Measurements from ENCODE around the gene ARHGAP25. TPM values are rescaled to one million over a fixed set of nuclear protein-coding genes. Genes with fewer than 3 reads are reported as not detected.

Gene ARHGAP25
- total RNA-seq (2014; rRNA removed; shearing (Covaris generic); ENCODE audit: low replicate concordance) = not detected in 2 replicates

GRCh38 chr2:68734688-68735525 lies at the start of gene ARHGAP25:
TSS of gene ARHGAP25 (plus strand) at chr2:68734811. CDS start at chr2:68735200, 389 bp downstream.
- no peak for DNase-seq (ENCODE audit: low read depth)
- in situ Hi-C loops (cut with HindIII; ENCODE audit: low pct_unique_long_range_greater_than_20kb, low sequenced_read_pairs) = no loop called here

- no peak for DNase-seq (ENCODE audit: low read depth)
- in situ Hi-C loops (cut with HindIII; ENCODE audit: low pct_unique_long_range_greater_than_20kb, low sequenced_read_pairs) = no loop called here
These were observed 48.4 kb upstream of the ARHGAP25 start for GRCh38 chr2:68686178-68686577.

GRCh38 chr2:68687018-68687417 lies 47.6 kb upstream of the ARHGAP25 start:
- no peak for DNase-seq (ENCODE audit: low read depth)
- in situ Hi-C loops (cut with HindIII; ENCODE audit: low pct_unique_long_range_greater_than_20kb, low sequenced_read_pairs) = no loop called here

GRCh38 chr2:68689553-68690537 lies 44.8 kb upstream of the ARHGAP25 start:
- in situ Hi-C loops (cut with HindIII; ENCODE audit: low pct_unique_long_range_greater_than_20kb, low sequenced_read_pairs) = no loop called here
- no peak for DNase-seq (ENCODE audit: low read depth)

- in situ Hi-C loops (cut with HindIII; ENCODE audit: low pct_unique_long_range_greater_than_20kb, low sequenced_read_pairs) = no loop called here
- DNase-seq (ENCODE audit: low read depth) = no peak
These were observed 43.8 kb upstream of the ARHGAP25 start for GRCh38 chr2:68690851-68691250.

- no peak for DNase-seq (ENCODE audit: low read depth)
- in situ Hi-C loops (cut with HindIII; ENCODE audit: low pct_unique_long_range_greater_than_20kb, low sequenced_read_pairs) = no loop called here
These were observed 42.1 kb upstream of the ARHGAP25 start for GRCh38 chr2:68692511-68692910.

- DNase-seq (ENCODE audit: low read depth) = no peak
- in situ Hi-C loops (cut with HindIII; ENCODE audit: low pct_unique_long_range_greater_than_20kb, low sequenced_read_pairs) = no loop called here
These were observed 40.7 kb upstream of the ARHGAP25 start for GRCh38 chr2:68693951-68694350.

- in situ Hi-C loops (cut with HindIII; ENCODE audit: low pct_unique_long_range_greater_than_20kb, low sequenced_read_pairs) = no loop called here
- no peak for DNase-seq (ENCODE audit: low read depth)
These were observed 38.6 kb upstream of the ARHGAP25 start for GRCh38 chr2:68695971-68696370.

GRCh38 chr2:68696554-68696953 lies 38.1 kb upstream of the ARHGAP25 start:
- in situ Hi-C loops (cut with HindIII; ENCODE audit: low pct_unique_long_range_greater_than_20kb, low sequenced_read_pairs) = no loop called here

GRCh38 chr2:68698567-68699377 lies 35.8 kb upstream of the ARHGAP25 start:
- DNase-seq (ENCODE audit: low read depth) = no peak
- in situ Hi-C loops (cut with HindIII; ENCODE audit: low pct_unique_long_range_greater_than_20kb, low sequenced_read_pairs) = no loop called here

More at GRCh38 chr2:68696554-68696953, 38.1 kb upstream of the ARHGAP25 start:
- DNase-seq (ENCODE audit: low read depth) = no peak

- DNase-seq (ENCODE audit: low read depth) = no peak
- in situ Hi-C loops (cut with HindIII; ENCODE audit: low pct_unique_long_range_greater_than_20kb, low sequenced_read_pairs) = no loop called here
These were observed 34.1 kb upstream of the ARHGAP25 start for GRCh38 chr2:68700560-68700959.

GRCh38 chr2:68706637-68707036 lies 28.0 kb upstream of the ARHGAP25 start:
- no peak for DNase-seq (ENCODE audit: low read depth)
- in situ Hi-C loops (cut with HindIII; ENCODE audit: low pct_unique_long_range_greater_than_20kb, low sequenced_read_pairs) = no loop called here

- in situ Hi-C loops (cut with HindIII; ENCODE audit: low pct_unique_long_range_greater_than_20kb, low sequenced_read_pairs) = no loop called here
- DNase-seq (ENCODE audit: low read depth) = no peak
These were observed 26.0 kb upstream of the ARHGAP25 start for GRCh38 chr2:68708629-68709028.

GRCh38 chr2:68709421-68709911 lies 25.1 kb upstream of the ARHGAP25 start:
- in situ Hi-C loops (cut with HindIII; ENCODE audit: low pct_unique_long_range_greater_than_20kb, low sequenced_read_pairs) = no loop called here
- DNase-seq (ENCODE audit: low read depth) = peak; percentile 45

- in situ Hi-C loops (cut with HindIII; ENCODE audit: low pct_unique_long_range_greater_than_20kb, low sequenced_read_pairs) = no loop called here
- DNase-seq (ENCODE audit: low read depth) = no peak
These were observed 24.3 kb upstream of the ARHGAP25 start for GRCh38 chr2:68710336-68710735.

GRCh38 chr2:68710756-68711155 lies 23.9 kb upstream of the ARHGAP25 start:
- in situ Hi-C loops (cut with HindIII; ENCODE audit: low pct_unique_long_range_greater_than_20kb, low sequenced_read_pairs) = no loop called here
- DNase-seq (ENCODE audit: low read depth) = no peak

- DNase-seq (ENCODE audit: low read depth) = no peak
- in situ Hi-C loops (cut with HindIII; ENCODE audit: low pct_unique_long_range_greater_than_20kb, low sequenced_read_pairs) = no loop called here
These were observed 19.7 kb upstream of the ARHGAP25 start for GRCh38 chr2:68714866-68715265.
